ENCODE results near the gene POLR2M. TPM values are rescaled to one million over a fixed set of nuclear protein-coding genes. Genes with fewer than 3 reads are reported as not detected.

The POLR2M gene
- total and polyA plus RNA-seq, 10 of the 15 experiments (the other 5 are each of a cell fraction or from before 2014, with no cell fraction given): 5.8 to 364 (median 23.7) TPM

DNA sequence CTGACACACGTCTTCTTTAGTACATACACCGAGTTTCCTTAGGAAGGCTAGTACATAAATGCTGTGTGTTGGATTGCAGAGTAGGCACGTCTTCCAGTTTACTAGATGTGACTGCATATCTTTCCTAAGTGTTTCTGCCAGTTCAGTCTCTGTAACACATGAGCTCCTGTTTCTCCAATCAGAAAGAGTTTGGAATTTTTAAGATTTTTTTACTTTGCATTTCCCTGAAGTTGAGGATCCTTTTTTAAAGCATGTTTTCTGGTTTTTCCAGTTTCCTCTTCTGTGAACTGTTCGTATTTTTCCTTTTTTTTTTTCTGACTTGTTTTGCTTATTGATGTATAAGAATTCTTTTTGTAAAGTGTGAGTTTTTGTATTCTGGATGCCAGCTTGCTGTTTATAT, 7.5 kb upstream of the POLR2M start:
- no peak overlapping the region for H2AFZ ChIP-seq (ENCODE audit: control insufficient read depth, low read depth, low read length)
- RAD21 ChIA-PET (ENCODE audit: unreplicated experiment): interaction anchor here (0.7 kb wide), 1 partner anchor 22 kb away, joined by 3 read pairs; no protein-coding TSS in a partner anchor

More for the DNA sequence above, 7.5 kb upstream of the POLR2M start:
- POLR2A ChIA-PET: no interaction called here
- BruUV-seq (replicated peaks): no TSS peak
- CTCF ChIA-PET: interaction anchor here (0.6 kb wide), 3 partner anchors 97 to 1253 kb away, joined by 3 read pairs; no protein-coding TSS in a partner anchor
- Histone ChIP-seq H3K79me2 (ENCODE audit: control insufficient read depth, insufficient read depth, low read length) (no peaks in the 10 kb centered on the region), H3K36me3 (ENCODE audit: control insufficient read depth in 2 of 2, insufficient read depth in 2 of 2, low read length in 1 of 2) (no peaks in the 10 kb centered on the region), H4K20me1 (ENCODE audit: control insufficient read depth, insufficient read depth) (no peaks in the 10 kb centered on the region), H3K9ac (ENCODE audit: control insufficient read depth, insufficient read depth, low read length) (no peak overlapping the region), H3K27me3 (replicated peaks in 1 of 2; ENCODE audit: control insufficient read depth in 2 of 2, insufficient read depth in 2 of 2, low read length in 1 of 2) (no peaks in the 10 kb centered on the region), H3K4me2 (ENCODE audit: control insufficient read depth, insufficient read depth) (no peak overlapping the region), H3K4me1 (ENCODE audit: control insufficient read depth, insufficient read depth, low read length) (no peaks in the 10 kb centered on the region), H3K9me3 (replicated peaks; ENCODE audit: control insufficient read depth, insufficient read depth, low read length) (no peaks in the 10 kb centered on the region), H3K27ac (ENCODE audit: control insufficient read depth, insufficient read depth) (no peak overlapping the region), H3K4me3 (no peak overlapping the region)
- no peak for ATAC-seq
- DNase-seq (ENCODE audit: low read depth, low spot score): no peak
- SMC1A ChIA-PET (ENCODE audit: uncharacterized antibody, unreplicated experiment): no interaction called here
- TF ChIP-seq POLR2AphosphoS2 (IDR thresholded peaks at IDR 0.05; ENCODE audit: low read depth, low read length) (no peak), EZH2 (IDR thresholded peaks at IDR 0.05; ENCODE audit: borderline replicate concordance, control insufficient read depth, low read depth, low read length) (no peak), MTA3 (IDR thresholded peaks at IDR 0.05; ENCODE audit: borderline replicate concordance, low read length) (no peak), NFYB (IDR thresholded peaks at IDR 0.05; ENCODE audit: insufficient read depth, low read depth, low read length) (no peak), HSF1 (IDR thresholded peaks at IDR 0.05; ENCODE audit: low read depth, low read length) (no peak), CEBPB (IDR thresholded peaks at IDR 0.05; ENCODE audit: borderline replicate concordance in 1 of 2, low read depth in 2 of 2, low read length in 2 of 2) (no peak), SUPT20H (IDR thresholded peaks at IDR 0.05; ENCODE audit: borderline replicate concordance, control insufficient read depth, low read depth, low read length) (no peak), SMAD1 (IDR thresholded peaks at IDR 0.05; ENCODE audit: low read depth, partially characterized antibody) (no peak)
- FAIRE-seq: no peak
- intact Hi-C loops (cut with micrococcal nuclease; ENCODE audit: unreplicated experiment): no loop called here
- WGBS (ENCODE audit: insufficient coverage, insufficient replicate concordance, low lambda C conversion rate, missing lambda C conversion rate): 19% methylated on average over 3 of the region's 4 CpGs
- in situ Hi-C loops (cut with MboI): no loop called here
